Cardiac fibroblast (primary cell): ENCODE data around the gene SH3RF2.

ENCODE experiments used
- DNase-seq, 2 donors: peaks; one replicate each; pipeline versions ENCODE4 v3.0.0 to v3.0.0-alpha.2; 2010; ENCODE audit warnings: low read depth in 2 of 2
- H3K4me3 ChIP-seq, 2 donors: replicated peaks in 1 of 2; 1 replicate in 1 of 2; 2 replicates in 1 of 2; pipeline ENCODE4 v1.5.1; 2011; ENCODE audit warnings: low read depth in 2 of 2, low read length in 2 of 2, mild to moderate bottlenecking in 2 of 2, moderate library complexity in 1 of 2
- TF ChIP-seq, protein P1 (sequence below): IDR thresholded peaks from one replicate; pipeline ENCODE4 v1.5.1; 2011; ENCODE audit warnings: low read depth, mild to moderate bottlenecking, low read length, inconsistent platforms

Gene SH3RF2

DNA sequence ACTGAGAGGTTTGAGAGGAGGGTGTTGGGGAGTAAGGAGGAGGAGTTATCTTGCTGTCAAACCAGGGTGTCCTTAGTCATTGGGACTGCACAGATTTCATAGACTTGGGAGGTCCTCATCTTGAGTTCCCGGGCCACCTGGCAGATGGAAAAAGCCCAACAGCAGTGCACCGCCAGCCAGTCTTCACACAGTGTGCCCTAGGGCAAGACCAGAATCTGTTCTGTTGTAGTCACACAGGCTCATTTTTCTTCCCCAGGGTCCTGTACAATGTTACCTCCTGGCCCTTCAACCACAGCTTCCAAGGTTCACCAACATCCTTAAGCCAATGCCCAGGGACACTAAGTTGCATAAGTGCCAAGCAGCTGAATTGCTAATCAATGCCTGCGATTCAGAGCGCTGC is 148.0 kb downstream of the SH3RF2 start:
- no peak overlapping the region for H3K4me3 ChIP-seq
- TF ChIP-seq, protein P1, sequence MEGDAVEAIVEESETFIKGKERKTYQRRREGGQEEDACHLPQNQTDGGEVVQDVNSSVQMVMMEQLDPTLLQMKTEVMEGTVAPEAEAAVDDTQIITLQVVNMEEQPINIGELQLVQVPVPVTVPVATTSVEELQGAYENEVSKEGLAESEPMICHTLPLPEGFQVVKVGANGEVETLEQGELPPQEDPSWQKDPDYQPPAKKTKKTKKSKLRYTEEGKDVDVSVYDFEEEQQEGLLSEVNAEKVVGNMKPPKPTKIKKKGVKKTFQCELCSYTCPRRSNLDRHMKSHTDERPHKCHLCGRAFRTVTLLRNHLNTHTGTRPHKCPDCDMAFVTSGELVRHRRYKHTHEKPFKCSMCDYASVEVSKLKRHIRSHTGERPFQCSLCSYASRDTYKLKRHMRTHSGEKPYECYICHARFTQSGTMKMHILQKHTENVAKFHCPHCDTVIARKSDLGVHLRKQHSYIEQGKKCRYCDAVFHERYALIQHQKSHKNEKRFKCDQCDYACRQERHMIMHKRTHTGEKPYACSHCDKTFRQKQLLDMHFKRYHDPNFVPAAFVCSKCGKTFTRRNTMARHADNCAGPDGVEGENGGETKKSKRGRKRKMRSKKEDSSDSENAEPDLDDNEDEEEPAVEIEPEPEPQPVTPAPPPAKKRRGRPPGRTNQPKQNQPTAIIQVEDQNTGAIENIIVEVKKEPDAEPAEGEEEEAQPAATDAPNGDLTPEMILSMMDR, result no peak
- no peak for DNase-seq

DNA sequence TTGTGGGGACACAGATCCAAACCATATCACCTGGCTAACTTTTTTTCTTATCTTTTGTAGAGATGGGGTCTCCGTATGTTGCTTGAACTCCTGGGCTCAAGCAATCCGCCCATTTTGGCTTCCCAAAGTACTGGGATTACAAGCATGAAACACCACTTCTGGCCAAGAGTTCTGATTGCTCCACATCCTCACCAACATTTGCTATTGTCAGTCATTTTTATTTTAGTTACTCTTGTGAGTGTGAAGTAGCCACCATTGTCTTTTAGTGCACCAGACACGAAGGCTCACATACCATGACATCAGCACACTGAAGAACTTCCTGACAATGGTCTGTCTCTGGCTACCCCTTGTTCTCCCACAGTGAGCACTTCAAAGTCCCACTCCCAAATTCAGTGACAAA is 151.7 kb downstream of the SH3RF2 start:
- TF ChIP-seq, protein P1, result no peak
- DNase-seq, result no peak
- no peak overlapping the region for H3K4me3 ChIP-seq

DNA sequence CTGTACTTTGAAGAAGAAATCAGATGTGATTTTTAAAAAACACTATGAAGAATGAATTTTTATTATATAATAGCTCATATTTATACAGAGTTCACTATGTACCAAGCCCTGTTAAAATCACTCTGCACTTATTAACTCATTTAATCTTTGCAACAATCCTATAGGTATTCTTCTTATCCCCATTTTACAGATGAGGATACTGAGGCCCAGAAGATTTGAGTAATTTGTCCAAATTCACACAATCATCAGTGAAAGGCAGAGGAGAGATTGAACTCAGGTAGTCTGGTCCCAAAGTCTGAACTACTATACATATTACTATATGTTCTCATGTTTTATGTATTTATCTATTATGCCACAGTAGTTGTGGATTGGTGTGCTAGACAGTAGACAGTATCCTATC is 152.9 kb downstream of the SH3RF2 start:
- TF ChIP-seq, protein P1, result no peak
- DNase-seq, result no peak
- H3K4me3 ChIP-seq, result no peak overlapping the region

DNA sequence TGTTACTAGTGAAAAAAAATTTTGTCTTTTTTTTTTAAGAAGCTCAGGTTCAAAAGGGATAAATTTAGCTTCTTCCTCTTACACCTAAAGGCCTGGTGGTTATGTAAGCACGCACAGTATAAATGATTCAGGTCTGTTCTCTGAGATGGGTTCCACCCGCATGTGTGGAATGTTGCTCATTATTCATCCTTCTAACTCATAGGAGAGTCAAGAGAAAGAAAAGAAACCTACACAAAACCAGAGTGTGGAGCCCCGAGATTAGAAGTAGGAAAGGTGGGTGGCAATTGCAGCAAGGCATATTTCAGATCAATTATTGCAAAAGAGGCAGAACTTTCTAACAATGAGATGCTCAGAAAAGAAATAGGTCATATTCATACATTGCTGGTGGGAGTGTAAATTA is 155.5 kb downstream of the SH3RF2 start:
- TF ChIP-seq, protein P1, result no peak
- no peak overlapping the region for H3K4me3 ChIP-seq
- DNase-seq, result peak in 1 of 2 donors; percentile 14

DNA sequence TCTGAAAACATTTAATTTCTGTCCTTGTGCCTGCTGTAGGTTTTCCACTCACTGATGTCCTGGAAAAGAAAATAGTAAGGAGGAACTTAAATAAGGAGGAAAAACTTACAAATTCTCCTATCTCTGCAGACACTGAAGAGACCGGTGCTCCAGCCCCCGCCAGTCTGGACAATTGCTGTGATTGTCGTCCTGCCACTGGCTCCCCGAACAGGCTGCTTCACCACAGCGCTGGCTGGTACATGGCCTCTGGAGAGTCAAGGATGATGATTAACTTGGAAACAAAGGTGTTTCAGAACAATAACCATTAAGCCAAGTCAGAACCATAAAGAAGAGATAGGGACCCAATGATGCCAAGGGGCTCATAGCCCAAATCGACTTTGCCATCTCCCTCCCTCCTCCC is 161.7 kb downstream of the SH3RF2 start:
- H3K4me3 ChIP-seq, result no peak overlapping the region
- TF ChIP-seq, protein P1, result no peak
- no peak for DNase-seq

DNA sequence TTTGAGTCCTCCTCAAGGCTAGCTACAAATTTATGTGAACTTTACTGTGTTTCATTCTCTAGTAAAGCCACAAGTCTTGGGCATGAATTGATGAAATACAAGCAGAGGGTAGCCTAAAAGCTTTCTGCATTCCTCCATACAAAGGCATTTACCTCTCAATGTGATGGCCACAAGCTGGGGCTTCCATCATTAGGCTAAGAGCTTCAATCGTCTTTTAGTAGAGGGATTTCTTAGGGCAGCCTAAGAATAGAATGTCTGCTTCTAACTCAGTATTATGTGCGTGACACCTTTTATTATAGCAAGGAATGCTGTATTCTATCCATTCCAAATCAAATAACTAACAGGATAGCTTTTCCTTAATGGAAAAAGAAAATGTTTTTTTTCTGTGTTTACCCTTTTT is 165.3 kb downstream of the SH3RF2 start:
- no peak for DNase-seq
- TF ChIP-seq, protein P1, result no peak
- H3K4me3 ChIP-seq, result no peak overlapping the region

DNA sequence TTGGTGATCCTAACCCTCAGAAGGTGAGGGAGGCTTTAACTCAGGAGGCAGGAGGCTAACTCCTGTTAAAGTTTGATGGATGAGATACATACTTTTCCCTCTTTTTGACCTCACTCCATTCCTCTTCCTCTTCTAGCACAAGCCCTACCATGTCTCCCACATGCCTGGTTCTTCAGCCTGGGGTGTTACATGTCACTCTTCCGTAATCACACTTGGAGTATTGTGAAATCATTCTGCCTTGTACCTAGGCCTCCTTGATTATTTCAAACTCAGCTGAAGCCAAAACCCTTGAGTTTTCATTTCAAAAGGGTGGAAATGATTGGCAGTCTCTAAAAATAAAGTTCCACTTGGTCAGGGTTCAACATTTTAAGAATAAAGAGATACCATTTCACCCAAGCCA is 167.2 kb downstream of the SH3RF2 start:
- TF ChIP-seq, protein P1, result no peak
- H3K4me3 ChIP-seq, result no peak overlapping the region
- DNase-seq, result peak in 1 of 2 donors; percentile 26
